GM18508 (cell line): Measurements from ENCODE around the gene ZNF425.
"Not testable (repeated sequence)": the region's sequence is repeated elsewhere in the genome, so short reads cannot be mapped to it uniquely, and the experiment has no call there.

Experiments used
- ATAC-seq: cut with Tn5 transposase; IDR thresholded peaks from one replicate; pipeline ENCODE4 v1.9.1; 2021; ENCODE audit warnings: moderate number of reproducible peaks; ENCODE audit not compliant: insufficient read depth, unreplicated experiment

Gene ZNF425

GRCh38 chr7:149075286-149075685, 50.8 kb downstream of the ZNF425 start:
- ATAC-seq: no peak

GRCh38 chr7:149074116-149074885, 51.8 kb downstream of the ZNF425 start:
- ATAC-seq: no peak

DNA sequence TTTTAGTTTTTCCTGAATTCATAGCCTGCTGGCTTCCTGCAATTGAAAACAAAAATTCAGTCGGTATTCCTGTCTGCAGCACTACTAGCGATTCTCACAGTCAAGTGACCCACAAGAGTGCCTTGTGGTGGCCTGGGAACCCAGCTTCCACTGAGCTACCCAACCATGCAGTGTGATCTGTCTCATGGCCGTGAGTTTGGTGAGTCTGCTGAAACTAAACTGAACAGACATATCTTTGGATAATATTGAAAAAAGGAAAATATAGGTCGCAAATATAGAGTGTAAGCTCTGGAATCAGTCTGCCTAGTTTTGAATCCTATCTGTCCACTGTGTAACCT, 53.7 kb downstream of the ZNF425 start:
- no peak for ATAC-seq

DNA sequence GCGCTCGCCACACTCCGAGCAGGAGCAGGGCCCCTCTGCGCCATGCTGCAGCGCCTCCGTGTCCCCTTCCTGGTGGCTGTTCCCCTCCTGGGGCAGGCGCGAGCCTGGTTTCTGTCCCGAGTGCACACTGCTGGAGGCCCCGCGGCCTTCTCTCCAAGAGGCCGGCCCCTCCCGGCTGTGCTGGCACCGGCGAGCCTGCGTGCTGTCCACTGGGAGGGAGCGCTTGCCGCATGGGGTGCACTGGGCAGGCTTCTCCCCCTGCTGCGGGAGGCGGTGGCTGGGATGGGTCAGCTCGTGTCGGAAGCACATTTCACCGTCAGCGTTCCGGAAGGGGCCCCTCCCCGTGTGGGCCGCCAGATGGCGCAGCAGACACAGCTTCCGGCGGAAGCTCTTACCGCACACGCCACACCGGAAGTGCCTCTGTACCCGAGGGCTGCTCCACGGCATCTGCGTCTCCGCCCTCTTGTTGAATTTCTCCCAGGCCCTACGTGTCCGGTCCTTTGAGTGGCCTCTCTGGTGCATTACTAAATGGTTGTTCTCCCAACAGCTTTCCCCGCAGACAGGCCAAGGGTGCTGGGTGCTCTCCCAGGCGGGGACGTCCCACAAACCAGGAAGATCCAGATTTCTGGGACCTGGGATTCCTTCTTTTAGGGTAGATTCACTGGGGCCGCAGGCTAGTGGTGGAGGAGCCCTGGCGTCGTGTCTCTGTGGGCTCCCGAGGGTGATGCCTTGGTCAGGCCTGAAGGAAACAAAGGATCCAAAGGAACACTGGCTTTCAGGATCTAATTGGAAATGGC, 54.3 kb downstream of the ZNF425 start:
- no peak for ATAC-seq

GRCh38 chr7:149071182-149071635, 54.9 kb downstream of the ZNF425 start:
- ATAC-seq: no peak

GRCh38 chr7:149070372-149071125, 55.6 kb downstream of the ZNF425 start:
- ATAC-seq: no peak

GRCh38 chr7:149067869-149068268, 58.3 kb downstream of the ZNF425 start:
- no peak for ATAC-seq

GRCh38 chr7:149063476-149063875, 62.6 kb downstream of the ZNF425 start:
- ATAC-seq: no peak

GRCh38 chr7:149062217-149062899, 63.8 kb downstream of the ZNF425 start:
- ATAC-seq: not testable (repeated sequence)

- no peak for ATAC-seq
These were observed 66.0 kb downstream of the ZNF425 start for GRCh38 chr7:149060156-149060555.

DNA sequence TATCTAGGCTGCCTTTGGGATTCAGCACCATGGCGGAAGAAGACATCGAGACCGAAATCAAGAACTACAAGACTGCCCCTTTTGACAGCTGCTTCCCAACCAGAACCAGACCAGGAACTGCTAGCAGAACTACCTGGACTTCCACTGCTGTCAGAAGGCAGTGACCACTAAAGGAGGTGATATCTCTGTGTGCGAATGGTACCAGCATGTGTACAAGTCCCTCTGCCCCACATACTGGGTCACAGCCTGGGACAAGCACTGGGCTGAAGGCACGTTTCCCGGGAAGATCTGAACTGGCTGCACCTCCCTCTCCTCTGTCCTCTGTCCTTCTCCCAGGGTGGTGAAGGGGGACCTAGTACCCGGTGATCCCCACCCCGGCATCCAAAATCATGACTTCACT, 72.2 kb downstream of the ZNF425 start:
- ATAC-seq: no peak

GRCh38 chr7:149053384-149053783, 72.7 kb downstream of the ZNF425 start:
- ATAC-seq: no peak
